ENCODE measurements around the gene BHLHE40.

DNA sequence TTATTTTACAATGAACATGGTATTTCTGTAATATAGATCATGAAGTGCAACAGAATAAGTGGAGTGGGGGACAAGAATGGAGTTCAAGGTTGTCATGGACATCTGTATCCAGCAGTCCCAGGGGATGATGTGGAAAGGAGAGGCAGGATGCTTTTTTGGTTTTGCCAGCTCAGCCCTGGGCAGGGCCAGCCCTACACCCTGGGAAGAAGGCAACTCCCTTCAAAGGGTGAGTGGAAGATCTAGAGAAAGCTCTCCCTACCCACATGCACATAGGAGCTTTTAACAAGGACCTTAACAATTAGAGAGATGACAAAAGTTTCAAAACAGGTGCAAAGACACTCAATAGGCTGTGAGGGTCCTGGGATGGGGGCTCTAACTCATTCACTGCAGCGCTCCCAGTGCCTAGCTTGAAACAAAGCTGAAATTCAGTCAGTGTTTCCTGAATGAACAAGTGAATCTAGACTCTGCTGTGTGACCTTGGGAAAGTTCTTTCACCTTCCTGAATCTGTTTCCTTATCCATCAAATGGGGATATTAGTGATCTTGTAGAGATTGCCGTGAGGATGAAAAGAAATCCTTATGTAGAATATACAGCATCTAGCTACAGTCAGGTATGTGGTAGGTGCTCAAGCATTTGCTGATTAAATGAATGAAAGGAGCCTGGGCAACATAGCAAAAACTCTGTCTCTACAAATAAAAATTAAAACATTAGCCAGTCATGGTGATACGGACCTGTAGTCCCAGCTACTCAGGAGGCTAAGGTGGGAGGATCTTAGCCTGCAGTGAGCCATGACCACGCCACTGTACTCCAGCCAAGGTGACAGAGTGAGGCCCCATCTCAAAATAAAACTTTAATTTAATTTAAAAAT is 14.3 kb downstream of the BHLHE40 start:
- no peak for TF ChIP-seq REST (IDR thresholded peaks at IDR 0.05; ENCODE audit: unreplicated experiment)
- TF ChIP-seq, protein P1, sequence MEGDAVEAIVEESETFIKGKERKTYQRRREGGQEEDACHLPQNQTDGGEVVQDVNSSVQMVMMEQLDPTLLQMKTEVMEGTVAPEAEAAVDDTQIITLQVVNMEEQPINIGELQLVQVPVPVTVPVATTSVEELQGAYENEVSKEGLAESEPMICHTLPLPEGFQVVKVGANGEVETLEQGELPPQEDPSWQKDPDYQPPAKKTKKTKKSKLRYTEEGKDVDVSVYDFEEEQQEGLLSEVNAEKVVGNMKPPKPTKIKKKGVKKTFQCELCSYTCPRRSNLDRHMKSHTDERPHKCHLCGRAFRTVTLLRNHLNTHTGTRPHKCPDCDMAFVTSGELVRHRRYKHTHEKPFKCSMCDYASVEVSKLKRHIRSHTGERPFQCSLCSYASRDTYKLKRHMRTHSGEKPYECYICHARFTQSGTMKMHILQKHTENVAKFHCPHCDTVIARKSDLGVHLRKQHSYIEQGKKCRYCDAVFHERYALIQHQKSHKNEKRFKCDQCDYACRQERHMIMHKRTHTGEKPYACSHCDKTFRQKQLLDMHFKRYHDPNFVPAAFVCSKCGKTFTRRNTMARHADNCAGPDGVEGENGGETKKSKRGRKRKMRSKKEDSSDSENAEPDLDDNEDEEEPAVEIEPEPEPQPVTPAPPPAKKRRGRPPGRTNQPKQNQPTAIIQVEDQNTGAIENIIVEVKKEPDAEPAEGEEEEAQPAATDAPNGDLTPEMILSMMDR (conservative IDR thresholded peaks at IDR 0.05; ENCODE audit: low read depth in 2 of 2), result no peak
- TF ChIP-seq POLR2AphosphoS5 (IDR thresholded peaks at IDR 0.05; ENCODE audit: low read depth), result no peak
- TF ChIP-seq EZH2 (IDR thresholded peaks at IDR 0.05; ENCODE audit: low read depth, unreplicated experiment), result no peak
- TF ChIP-seq ZNF114 (CRISPR knock-in tag; IDR thresholded peaks at IDR 0.05), result no peak
